ENCODE results near the gene RSF1.

DNA sequence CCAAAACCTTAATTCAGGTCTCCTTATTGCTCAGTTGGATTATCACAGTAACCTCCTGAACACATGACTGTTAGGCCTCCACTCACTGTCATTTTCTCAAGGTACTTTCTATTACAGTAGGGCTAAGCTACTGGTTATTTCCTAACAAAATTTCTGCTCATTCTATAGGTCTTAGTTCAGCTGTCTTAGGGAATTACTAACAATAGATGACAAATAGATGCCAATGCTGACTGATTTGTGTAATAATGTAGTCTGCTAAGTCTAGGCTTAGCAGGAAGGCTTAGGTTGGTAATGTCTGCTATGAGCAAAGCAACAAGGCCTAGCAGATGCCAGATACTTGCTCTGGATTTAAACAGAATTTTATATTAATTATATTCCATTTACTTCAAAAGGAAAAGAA is 58.1 kb downstream of the RSF1 start:
- TF ChIP-seq RAD21 (IDR thresholded peaks at IDR 0.05) (no peak), JUND (IDR thresholded peaks at IDR 0.05) (no peak), SP1 (IDR thresholded peaks at IDR 0.05) (no peak), FOXA1 (IDR thresholded peaks at IDR 0.05) (no peak)
- TF ChIP-seq, protein P1, sequence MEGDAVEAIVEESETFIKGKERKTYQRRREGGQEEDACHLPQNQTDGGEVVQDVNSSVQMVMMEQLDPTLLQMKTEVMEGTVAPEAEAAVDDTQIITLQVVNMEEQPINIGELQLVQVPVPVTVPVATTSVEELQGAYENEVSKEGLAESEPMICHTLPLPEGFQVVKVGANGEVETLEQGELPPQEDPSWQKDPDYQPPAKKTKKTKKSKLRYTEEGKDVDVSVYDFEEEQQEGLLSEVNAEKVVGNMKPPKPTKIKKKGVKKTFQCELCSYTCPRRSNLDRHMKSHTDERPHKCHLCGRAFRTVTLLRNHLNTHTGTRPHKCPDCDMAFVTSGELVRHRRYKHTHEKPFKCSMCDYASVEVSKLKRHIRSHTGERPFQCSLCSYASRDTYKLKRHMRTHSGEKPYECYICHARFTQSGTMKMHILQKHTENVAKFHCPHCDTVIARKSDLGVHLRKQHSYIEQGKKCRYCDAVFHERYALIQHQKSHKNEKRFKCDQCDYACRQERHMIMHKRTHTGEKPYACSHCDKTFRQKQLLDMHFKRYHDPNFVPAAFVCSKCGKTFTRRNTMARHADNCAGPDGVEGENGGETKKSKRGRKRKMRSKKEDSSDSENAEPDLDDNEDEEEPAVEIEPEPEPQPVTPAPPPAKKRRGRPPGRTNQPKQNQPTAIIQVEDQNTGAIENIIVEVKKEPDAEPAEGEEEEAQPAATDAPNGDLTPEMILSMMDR (IDR thresholded peaks at IDR 0.05; ENCODE audit: low read depth, low read length, missing input control): no peak
